RPMI7951 (cell line): ENCODE data around the gene SLC41A3. TPM values are rescaled to one million over a fixed set of nuclear protein-coding genes. Genes with fewer than 3 reads are reported as not detected.
"Not testable (repeated sequence)": the region's sequence is repeated elsewhere in the genome, so short reads cannot be mapped to it uniquely, and the experiment has no call there.

Experiments
- DNase-seq: peaks from one replicate; pipeline ENCODE4 v3.0.0-alpha.2; 2012; ENCODE audit warnings: low read depth
- total RNA-seq: library from RNA; depleted of rRNA; stranded (reverse); fragments of >200 nt; shearing (Covaris generic); gene quantifications from 2 replicates; pipeline ENCODE4 v1.2.3, GENCODE V29; 2014

SLC41A3 gene
- total RNA-seq, 1 experiment from 2014 or later, result 33.6 TPM

DNA sequence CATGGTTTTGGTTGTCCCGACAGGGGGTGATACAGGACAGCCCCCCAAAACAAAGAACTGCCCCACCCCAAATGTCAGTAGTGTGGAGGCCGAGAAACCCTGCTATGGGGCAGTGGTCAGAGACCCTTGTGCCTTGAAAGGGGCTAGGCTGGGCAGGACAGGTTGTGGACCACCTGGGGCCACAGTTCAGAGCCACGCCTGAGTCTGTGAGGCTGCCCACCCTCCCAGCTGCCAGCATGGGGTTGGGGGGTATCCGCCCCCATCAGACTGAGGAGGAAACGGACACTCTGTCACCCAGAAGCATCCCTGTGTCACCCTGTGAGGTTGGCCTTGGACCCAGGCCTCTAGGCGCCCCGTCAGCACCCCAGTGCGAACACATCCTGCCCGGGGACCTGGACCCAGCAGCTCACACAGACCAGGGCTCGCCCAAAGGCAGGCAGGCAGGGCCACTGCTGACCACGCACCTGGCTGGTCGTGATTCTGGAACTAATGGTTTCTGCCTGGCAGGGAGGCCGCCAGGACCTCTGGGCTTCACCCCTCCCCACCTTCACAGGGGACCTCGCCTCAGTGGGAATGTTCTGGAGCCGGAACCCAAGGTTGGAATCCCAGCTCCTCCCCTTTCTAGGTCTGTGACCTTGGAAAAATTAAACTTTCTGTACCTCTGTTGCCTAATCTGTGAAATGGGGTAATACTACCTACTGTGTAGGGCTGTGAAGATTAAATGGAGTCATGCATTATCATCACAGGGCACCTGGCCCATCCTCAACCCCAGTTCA lies 1.4 kb downstream of the SLC41A3 start:
- no peak for DNase-seq

DNA sequence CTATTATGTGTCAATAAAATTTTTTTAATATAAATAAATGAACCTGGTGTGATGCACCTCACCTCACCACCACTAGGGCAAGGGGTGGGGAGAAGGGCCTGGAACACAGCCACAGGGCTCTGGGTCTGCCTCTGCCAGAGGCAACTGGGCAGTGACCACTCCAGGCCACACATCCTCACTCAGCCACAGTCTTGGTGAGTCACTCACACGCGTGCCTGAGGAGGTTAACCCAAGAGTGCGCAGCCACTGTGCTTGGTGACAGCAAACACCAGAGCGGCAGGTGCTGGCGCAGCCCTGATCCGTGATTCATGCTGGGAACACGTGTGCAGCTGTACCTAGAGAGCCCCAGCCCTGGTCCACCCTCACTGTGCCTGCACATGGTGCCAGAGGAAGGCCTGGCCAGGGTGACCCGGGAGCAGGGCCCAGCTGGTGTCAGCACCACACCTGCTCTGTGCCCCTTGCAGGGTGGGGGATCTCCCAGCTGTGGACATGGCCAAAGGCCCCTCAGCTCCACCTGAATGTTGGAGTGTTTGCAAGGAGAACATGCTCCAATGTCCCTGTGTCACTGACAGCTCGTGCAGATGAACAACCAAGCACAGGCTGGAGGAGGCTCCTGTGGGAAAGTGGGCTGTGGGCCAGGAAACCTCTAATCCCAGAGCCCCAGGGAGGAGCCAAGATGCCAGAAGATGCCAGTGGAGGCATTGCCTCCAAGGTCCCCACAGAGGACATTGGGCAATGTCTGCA lies 2.1 kb downstream of the SLC41A3 start:
- peak; percentile 97 for DNase-seq

DNA sequence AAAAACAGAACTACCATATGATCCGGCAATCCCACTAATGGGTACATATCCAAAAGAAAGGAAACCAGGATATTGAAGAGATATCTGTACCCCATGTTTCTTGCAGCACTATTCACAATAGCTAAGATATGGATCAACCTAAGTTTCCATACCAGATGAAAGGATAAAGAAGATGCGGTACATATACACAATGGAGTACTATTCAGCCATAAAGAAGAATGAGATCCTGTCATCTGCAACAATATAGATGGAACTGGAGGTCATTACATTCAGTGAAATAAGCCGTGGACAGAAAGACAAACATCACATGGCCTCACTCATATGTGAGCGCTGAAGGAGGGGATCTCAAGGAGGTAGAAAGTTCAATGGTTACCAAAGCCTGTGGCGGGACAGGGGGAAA lies 3.0 kb downstream of the SLC41A3 start:
- no peak for DNase-seq

DNA sequence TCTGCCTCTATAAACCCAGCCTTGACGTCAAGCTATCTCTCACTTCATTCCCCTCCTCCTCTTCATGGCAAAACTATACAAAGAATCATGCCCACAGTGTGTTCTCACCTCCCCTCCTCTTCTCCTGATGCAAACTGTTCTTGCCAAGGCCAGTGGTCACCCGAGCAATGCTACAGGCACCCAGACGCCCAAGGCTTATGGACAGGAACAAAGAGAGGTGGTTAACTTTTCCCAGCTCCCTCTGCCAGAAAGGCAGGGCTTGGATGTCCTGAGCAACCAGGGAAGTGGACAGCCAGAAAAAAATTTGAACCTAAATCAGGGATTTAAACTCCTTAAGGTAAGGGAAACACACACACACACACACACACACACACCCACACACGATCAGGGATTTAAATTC lies 5.1 kb downstream of the SLC41A3 start:
- DNase-seq, result no peak

DNA sequence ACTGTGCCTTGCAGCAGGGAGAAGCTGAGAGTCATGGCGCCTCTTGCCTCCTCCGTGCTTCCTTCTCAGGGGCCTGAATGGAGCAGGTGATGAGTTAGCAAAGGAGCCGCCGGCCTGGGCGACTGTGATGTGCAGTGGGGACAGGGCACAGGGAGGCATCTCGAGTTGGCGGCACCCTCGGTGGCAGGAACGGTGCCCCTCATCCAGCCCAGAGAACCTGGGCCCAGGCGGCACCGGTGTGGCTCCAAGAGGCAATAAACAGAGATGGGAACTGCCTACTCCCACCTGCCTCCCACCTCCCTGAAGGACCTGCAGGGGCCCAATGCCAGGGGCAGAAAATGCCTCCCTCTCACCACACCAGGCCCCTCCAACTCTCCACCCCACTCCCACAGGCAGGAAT lies 6.2 kb downstream of the SLC41A3 start:
- DNase-seq, result no peak

DNA sequence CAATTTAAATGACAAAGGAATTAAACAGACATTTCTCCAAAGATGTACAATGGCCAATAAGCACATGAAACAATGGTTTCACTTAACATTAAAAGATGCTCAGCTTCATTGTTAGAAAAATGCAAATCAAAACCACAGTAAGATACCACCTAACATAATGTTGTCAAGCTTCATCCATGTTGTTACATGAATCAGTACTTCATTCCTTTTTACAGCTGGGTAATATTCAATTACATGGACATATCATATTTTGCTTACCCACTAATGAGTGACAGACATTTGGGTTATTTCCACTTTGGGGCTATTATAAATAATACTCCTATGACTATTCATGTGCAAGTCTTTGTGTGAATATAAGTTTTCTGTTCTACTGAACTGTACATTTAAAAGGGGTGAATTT lies 7.8 kb downstream of the SLC41A3 start:
- DNase-seq, result no peak

DNA sequence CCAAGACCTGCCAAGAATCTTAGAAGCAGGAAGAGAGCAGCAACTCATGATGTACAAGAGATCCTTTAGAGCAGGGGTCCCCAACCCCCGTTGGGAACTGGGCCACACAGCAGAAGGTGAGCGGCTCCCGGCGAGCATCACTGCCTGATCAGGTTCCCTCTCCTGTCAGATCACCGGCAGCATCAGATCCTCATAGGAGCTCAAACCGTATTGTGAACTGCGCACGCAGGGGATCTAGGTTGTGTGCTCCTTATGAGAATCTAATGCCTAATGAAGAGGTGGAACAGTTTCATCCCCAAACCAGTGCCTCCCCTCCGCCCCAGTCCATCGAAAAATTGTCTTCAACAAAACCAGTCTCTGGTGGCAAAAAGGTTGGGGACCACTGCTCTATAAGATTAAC lies 13.8 kb downstream of the SLC41A3 start:
- no peak for DNase-seq

DNA sequence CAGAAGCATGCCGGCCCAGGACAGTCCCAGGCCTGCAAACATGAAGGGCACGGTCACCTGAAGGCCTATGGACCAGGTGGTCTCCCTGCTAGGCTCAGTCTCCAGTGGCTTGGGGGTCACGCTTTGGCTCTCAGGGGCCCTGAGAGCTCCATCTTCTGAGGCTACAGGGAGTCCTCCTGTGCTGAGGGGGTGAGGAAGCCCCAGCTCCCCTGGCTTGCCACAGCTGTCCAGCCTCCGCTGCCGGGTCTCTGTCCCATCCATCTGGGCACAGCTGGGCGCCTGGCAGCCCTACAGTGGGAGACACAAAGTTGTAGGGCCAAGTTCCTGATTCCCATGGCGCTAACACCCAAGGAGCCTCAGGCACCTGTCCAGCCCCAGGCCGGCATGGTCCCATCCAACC lies 16.0 kb downstream of the SLC41A3 start:
- no peak for DNase-seq

DNA sequence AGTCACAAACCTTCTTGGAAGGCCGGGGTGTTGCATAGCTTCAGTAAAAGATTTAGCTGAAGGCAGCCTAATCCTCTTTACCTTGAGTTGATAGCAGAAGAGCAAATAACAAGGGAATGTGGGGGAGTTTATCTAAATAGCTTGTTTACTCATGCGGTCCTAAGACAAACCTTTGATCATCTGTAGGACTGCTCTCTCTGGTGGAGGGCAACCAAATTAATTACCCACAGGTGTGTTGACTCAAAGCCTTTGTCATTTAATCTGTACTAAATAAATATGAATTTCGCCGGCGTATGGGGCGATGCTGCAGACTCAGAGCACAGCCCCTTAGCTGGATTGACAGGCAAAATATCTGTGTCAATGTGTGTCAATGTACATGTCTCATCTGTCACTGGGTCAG lies 17.2 kb downstream of the SLC41A3 start:
- DNase-seq, result not testable (repeated sequence)

DNA sequence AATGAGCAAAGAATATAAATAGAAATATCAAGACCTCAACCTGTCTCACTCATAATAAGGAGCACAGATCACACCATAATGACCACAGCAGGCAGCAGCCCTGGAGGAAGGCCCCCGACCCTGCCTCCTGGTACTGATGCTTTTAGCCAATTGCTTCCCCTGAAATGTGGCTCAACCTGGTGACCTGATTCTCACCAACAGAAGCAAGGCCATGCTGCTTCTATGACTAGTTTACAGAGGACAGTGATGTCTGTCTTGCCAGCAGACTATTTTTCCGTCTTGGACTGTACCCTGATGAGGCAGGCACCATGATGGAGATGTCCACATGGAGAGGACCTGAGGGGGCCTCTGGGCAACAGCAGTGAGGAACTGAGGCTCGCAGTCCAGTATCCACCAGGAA lies 18.0 kb downstream of the SLC41A3 start:
- no peak for DNase-seq

DNA sequence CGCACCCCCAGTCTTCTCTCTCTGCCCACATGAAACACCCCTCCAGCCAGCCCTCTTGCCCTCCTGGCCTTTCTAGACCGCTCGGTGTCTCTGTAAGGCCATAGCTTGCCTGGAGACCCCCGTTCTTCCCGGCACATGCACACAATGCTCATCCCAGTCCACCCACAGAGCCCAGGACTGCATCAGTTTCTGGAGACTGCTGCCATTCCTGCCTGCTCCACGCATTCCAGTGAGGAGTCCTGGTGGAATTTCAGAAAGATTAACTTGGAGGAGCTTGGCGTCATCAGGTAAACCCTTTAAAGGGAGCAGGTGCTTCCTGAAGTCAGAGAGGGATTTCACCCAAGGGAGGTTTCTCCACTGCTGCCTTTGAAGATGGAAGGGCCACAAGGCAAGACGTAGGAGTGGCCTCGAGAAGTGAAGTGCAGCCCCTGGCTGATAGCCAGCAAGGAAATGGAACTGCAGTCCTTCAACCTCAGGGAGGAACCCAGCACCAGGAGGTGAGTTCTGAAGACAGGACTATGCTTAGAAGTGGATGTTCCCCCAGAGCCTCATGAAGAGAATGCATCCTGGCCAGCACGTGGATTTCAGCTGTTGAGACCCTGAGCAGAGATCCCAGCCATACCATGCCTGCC lies 19.2 kb downstream of the SLC41A3 start:
- DNase-seq, result no peak

DNA sequence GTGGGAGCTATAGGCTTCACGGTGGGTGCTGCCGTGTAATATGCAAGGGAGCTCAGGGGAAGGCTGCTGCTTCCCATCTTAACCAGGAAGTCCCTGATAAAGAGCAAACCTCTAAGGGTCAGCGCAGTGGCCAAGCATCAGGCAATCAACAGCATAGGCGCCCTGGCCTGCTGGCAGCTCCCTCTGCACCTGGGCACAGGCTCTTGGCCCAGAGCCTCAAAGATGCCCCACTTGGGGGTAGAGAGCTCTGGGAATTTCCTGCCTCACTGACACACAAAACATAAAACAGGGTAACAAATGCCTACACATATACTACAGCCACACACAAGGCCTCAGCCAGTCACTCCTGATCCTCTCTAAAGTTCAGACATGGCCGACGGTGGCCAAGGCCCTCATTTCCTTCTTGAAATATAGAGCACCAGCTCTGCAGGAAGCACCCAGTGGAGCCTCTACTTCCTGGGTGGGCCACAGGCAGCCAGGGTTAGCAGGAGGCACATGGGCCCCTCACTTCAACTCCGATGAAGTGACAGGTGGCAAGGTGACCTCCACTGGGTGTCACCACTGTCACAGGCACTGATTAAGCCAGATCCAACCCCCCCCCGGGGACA lies 20.5 kb downstream of the SLC41A3 start:
- DNase-seq, result no peak

DNA sequence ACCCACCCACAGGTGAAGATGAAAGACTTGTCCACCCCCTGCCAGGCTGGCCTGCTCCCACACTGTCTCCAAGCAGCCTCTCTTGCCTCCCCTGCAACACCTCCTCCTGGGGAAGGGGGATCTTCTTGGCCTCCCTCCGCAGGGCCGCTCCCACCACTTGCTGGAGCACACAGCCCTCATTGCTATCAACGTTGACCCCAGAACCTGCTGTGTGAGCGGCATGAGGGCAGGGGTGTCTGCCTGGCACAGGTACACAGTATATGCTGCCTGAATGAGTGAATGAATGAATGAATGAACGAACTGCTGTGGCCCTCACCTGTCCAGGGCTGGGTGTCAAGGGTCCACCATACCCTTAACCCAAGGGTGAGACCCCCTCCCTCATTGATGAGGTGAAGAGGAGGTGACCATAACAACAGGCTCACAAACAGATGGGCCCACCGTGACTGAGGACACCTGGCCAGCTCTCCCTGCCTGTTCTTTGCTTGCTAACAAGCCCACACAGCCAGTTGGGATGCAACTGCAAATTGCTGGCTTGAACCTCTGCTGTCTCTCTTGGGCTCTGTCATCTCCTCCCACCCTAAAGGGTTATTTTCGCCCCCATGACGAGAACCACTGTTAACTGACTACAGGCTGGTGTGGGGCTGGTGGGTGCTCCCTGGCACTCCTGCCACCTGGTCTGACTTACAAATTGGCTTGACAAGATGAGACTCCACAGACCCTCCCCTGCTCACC lies 22.5 kb downstream of the SLC41A3 start:
- no peak for DNase-seq

DNA sequence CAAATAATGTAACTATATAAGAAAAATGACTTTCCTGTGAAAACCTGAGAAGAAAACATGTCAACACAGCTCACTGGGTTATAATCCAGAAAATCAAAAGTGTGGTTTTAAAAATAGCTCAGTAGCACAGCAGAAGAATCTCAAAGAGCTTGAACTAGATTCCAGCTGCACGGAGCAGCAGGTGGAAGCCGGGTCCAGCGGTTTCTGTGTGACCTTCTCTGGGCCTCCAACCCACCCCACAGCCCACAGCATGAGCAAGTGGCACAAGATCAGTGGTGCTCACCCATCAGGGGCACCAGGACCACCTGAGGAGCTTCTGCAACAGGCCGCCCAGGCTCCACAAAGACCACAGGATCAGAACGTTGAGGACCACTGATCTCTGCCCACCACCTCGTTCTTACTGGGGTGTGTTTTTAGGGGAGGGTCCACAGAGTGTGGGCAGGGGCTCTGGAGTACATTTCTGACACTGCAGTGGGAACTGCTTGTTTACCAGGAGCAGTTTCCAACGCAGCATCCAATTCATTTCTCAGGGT lies 23.2 kb downstream of the SLC41A3 start:
- no peak for DNase-seq

DNA sequence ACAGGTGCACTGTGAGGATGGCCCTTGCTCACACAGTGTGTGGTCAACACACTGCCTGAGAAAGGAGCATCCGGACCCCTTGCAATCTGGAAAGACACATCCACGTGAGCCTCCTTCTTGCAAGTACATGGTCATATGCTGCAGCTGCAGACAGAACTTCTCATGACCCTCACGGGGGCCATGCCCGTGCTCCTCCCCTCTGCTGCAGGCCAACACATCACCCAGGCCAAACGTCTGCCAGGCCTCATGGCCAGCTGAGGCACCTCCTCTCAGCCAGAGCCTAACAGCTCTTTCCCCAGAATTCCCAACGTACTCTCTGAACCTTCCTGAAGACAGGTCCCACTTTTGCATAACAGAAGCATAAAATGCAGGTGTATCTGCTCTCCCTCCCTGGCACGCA lies 25.3 kb downstream of the SLC41A3 start:
- no peak for DNase-seq

DNA sequence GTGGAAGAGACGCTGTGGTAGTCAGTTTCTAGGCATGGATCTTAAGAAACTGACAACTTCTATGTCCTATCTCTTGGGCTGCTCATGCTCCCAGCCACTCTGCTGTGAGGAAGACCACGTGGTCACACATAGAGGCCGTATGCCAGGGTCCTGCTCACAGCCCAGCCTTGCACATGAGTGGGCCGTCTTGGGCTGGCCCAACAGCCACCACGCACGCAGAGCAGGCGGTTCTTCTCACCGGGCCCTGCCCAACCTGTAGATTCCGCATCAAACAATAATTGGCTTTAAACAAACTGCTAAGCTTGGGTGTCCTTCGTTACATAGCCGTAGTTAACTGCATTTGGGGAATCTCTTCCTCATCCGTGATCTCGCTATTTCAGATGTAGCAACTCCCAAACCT lies 26.0 kb downstream of the SLC41A3 start:
- DNase-seq, result no peak

DNA sequence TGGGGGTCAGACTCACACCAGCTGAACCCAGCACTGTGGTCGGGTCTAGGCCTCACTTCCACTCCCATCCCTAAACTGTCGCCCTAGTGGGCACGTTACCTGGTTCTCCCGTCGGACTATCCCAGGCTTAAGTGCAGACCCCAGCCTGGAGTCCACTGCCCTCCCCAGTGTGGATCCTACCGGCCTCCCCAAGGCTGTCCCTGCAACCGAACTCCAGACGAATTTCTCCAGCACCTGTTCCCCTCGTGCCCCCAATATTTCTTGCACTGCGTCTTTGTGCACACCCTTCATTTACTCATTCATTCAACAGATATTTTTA lies 26.5 kb downstream of the SLC41A3 start:
- no peak for DNase-seq

DNA sequence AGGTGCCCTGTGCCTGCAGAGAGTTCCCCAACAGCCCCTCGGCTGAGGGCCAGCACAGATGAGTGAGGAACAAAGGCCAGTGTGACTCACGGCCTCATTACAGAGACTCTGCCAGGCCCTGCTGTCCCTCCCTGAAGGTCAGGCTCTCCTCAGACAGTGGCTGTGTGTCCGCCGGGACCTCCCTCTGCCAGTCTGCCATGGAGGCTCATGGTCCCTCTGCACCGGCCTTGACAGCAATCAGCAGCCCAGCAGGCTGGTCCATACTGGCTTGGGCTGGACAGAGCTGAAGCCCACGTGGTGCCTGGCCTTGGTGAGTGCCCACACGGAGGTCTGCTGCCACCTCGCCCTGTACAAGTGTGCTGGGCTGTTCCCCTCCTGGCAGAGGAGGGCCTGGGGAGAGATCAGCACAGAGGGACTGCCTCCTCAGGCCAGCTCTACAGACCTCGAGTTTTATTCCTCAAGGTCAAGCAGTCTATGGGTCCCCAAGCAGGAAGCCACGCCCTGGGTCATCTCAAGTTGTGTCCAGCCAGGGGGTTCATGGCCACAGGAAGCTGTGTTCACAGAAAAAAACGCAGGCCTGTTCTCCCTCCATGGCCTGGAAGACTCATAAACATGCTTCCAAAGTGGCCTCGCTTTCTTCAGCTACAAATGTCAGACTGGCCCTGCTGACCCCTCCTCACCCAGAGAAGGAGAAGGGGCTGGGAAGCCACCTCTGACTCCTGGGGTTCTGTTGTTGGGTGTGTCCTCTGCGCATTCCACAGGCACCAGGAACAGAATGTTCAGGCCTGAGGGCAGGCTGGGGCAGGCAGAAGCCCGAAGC lies 27.0 kb downstream of the SLC41A3 start:
- DNase-seq, result peak; percentile 54

DNA sequence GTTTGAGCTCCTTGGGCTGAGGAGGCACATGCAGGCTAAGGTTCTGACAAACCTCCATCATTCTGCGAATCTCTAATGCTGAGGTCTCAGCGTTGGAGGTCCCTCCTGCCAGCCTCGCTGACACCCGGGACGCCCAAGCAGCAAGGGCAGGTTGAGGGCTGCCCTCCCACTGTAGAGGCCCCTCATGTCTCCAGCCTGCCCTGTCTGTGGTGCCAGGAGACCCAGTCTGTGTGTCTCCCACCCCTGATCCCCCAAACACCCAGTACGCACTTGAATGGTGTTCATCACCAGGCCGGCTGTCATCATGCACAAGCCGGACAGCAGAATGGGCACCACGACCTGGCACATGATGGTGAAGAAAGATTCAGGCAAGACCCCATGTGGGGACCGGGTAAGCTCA lies 27.8 kb downstream of the SLC41A3 start:
- no peak for DNase-seq

DNA sequence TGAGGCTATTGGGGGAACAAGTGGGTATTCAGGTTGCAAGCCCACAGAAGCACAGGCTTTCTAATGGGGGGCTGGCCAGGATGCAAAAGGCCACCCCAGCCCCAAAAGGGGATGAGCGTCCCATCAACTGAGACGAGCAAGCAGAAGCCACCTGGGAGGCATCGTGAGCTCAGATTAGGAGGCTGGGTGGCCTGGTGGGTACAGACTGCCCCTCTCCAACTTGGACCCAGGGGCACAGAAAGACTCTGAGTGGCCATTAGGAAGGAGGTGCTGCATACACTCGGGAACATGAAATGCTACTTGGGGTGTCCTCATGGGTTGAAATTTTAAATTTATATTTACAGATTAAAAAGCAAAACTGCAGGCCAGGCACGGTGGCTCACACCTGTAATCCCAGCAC lies 29.1 kb downstream of the SLC41A3 start:
- DNase-seq, result no peak
